Measurements from ENCODE around the gene ANXA11.

DNA sequence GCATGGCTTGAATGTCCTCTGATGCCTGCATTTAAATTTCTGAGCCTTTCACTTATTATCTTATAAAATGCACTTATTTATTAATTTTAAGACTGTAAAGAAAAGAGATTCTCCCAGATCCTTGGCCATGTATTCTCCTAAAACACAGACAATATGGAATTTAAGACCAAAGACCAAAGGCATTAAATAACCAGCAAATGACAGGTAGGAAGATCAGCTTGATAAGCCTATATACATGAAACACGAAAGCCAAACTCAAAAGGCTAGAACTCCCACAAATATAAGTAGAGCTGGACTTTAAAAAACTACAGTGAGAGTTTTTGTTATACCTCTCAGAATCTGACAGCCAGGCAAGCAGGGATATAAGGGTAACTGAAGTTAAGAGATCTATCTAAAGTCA, 5.1 kb downstream of the ANXA11 start:
- TF ChIP-seq, protein P1, sequence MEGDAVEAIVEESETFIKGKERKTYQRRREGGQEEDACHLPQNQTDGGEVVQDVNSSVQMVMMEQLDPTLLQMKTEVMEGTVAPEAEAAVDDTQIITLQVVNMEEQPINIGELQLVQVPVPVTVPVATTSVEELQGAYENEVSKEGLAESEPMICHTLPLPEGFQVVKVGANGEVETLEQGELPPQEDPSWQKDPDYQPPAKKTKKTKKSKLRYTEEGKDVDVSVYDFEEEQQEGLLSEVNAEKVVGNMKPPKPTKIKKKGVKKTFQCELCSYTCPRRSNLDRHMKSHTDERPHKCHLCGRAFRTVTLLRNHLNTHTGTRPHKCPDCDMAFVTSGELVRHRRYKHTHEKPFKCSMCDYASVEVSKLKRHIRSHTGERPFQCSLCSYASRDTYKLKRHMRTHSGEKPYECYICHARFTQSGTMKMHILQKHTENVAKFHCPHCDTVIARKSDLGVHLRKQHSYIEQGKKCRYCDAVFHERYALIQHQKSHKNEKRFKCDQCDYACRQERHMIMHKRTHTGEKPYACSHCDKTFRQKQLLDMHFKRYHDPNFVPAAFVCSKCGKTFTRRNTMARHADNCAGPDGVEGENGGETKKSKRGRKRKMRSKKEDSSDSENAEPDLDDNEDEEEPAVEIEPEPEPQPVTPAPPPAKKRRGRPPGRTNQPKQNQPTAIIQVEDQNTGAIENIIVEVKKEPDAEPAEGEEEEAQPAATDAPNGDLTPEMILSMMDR (IDR thresholded peaks at IDR 0.05) = no peak
- no peak for TF ChIP-seq POLR2A (IDR thresholded peaks at IDR 0.05)
